Measurements from ENCODE around the gene TRIAP1.
"Not testable (repeated sequence)": the region's sequence is repeated elsewhere in the genome, so short reads cannot be mapped to it uniquely, and the experiment has no call there.

TRIAP1 gene

GRCh38 chr12:120445911-120446843, at the start of gene TRIAP1, which contains the start of gene GATC:
Gene TRIAP1, minus strand, starts transcription at chr12:120446384. Its CDS starts 12 bp downstream, at chr12:120446372.
Gene GATC, plus strand, starts transcription at chr12:120446444. Its CDS starts 37 bp downstream, at chr12:120446481.
- TF ChIP-seq ZNF274 (IDR thresholded peaks at IDR 0.05; ENCODE audit: low read depth, low read length), result no peak
- H3K4me3 ChIP-seq (ENCODE audit: low read length), result peak within 1 kb of the TSS; percentile 92

- no peak for TF ChIP-seq ZNF274 (IDR thresholded peaks at IDR 0.05; ENCODE audit: low read depth, low read length)
- H3K4me3 ChIP-seq (ENCODE audit: low read length), result peak overlapping the region; percentile 68
Observed at GRCh38 chr12:120495186-120495730, 49.1 kb upstream of the TRIAP1 start.

GRCh38 chr12:120490833-120491512, 44.8 kb upstream of the TRIAP1 start:
- TF ChIP-seq ZNF274 (IDR thresholded peaks at IDR 0.05; ENCODE audit: low read depth, low read length), result no peak
- no peak overlapping the region for H3K4me3 ChIP-seq (ENCODE audit: low read length)

GRCh38 chr12:120490325-120490724, 44.1 kb upstream of the TRIAP1 start:
- no peak for TF ChIP-seq ZNF274 (IDR thresholded peaks at IDR 0.05; ENCODE audit: low read depth, low read length)
- no peak overlapping the region for H3K4me3 ChIP-seq (ENCODE audit: low read length)

- no peak overlapping the region for H3K4me3 ChIP-seq (ENCODE audit: low read length)
Observed at GRCh38 chr12:120489018-120489417, 42.8 kb upstream of the TRIAP1 start.

GRCh38 chr12:120488057-120488640, 42.0 kb upstream of the TRIAP1 start:
- H3K4me3 ChIP-seq (ENCODE audit: low read length), result no peak overlapping the region
- TF ChIP-seq ZNF274 (IDR thresholded peaks at IDR 0.05; ENCODE audit: low read depth, low read length), result no peak

More at GRCh38 chr12:120489018-120489417, 42.8 kb upstream of the TRIAP1 start:
- no peak for TF ChIP-seq ZNF274 (IDR thresholded peaks at IDR 0.05; ENCODE audit: low read depth, low read length)

GRCh38 chr12:120487552-120487951, 41.4 kb upstream of the TRIAP1 start:
- H3K4me3 ChIP-seq (ENCODE audit: low read length), result not testable (repeated sequence)

- no peak for TF ChIP-seq ZNF274 (IDR thresholded peaks at IDR 0.05; ENCODE audit: low read depth, low read length)
- no peak overlapping the region for H3K4me3 ChIP-seq (ENCODE audit: low read length)
Observed at GRCh38 chr12:120485961-120486881, 40.0 kb upstream of the TRIAP1 start.

- H3K4me3 ChIP-seq (ENCODE audit: low read length), result no peak overlapping the region
- no peak for TF ChIP-seq ZNF274 (IDR thresholded peaks at IDR 0.05; ENCODE audit: low read depth, low read length)
Observed at GRCh38 chr12:120483621-120484020, 37.4 kb upstream of the TRIAP1 start.

GRCh38 chr12:120481022-120481767, 35.0 kb upstream of the TRIAP1 start:
- no peak for TF ChIP-seq ZNF274 (IDR thresholded peaks at IDR 0.05; ENCODE audit: low read depth, low read length)
- no peak overlapping the region for H3K4me3 ChIP-seq (ENCODE audit: low read length)

- no peak for TF ChIP-seq ZNF274 (IDR thresholded peaks at IDR 0.05; ENCODE audit: low read depth, low read length)
Observed at GRCh38 chr12:120480211-120480610, 34.0 kb upstream of the TRIAP1 start.

GRCh38 chr12:120479458-120479857, 33.3 kb upstream of the TRIAP1 start:
- H3K4me3 ChIP-seq (ENCODE audit: low read length), result no peak overlapping the region
- no peak for TF ChIP-seq ZNF274 (IDR thresholded peaks at IDR 0.05; ENCODE audit: low read depth, low read length)

More at GRCh38 chr12:120480211-120480610, 34.0 kb upstream of the TRIAP1 start:
- no peak overlapping the region for H3K4me3 ChIP-seq (ENCODE audit: low read length)
